H1 (cell line): ENCODE measurements around the gene IFNAR2.

ENCODE experiments used
- MAX ChIP-seq: IDR thresholded peaks from 2 replicates; pipeline ENCODE4 v1.6.1; 2012; ENCODE audit warnings: inconsistent platforms
- TF ChIP-seq, protein P1 (sequence below): IDR thresholded peaks from 2 replicates; pipeline ENCODE4 v1.6.1; 2012; ENCODE audit warnings: low read length, inconsistent platforms

GRCh38 chr21:33259995-33260394 is 30.3 kb downstream of the IFNAR2 start:
- TF ChIP-seq, protein P1, sequence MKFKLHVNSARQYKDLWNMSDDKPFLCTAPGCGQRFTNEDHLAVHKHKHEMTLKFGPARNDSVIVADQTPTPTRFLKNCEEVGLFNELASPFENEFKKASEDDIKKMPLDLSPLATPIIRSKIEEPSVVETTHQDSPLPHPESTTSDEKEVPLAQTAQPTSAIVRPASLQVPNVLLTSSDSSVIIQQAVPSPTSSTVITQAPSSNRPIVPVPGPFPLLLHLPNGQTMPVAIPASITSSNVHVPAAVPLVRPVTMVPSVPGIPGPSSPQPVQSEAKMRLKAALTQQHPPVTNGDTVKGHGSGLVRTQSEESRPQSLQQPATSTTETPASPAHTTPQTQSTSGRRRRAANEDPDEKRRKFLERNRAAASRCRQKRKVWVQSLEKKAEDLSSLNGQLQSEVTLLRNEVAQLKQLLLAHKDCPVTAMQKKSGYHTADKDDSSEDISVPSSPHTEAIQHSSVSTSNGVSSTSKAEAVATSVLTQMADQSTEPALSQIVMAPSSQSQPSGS: no peak
- no peak for TF ChIP-seq MAX
